ENCODE data around the gene GK. TPM values are rescaled to one million over a fixed set of nuclear protein-coding genes. Genes with fewer than 3 reads are reported as not detected.
A peak's percentile ranks its signal among the peaks of the same experiment; 100 is the strongest.

Gene GK
- total RNA-seq, 1 donor from 2014 or later, result 46.3 TPM

- Histone ChIP-seq H3K9me3 (no peaks in the 10 kb centered on the region), H3K4me1 (no peaks in the 10 kb centered on the region), H3K36me3 (peaks cover 7% of the 10 kb centered on the region), H3K27ac (no peak overlapping the region), H3K27me3 (ENCODE audit: low read depth) (no peaks in the 10 kb centered on the region), H3K4me3 (no peak overlapping the region)
- TF ChIP-seq, protein P1, sequence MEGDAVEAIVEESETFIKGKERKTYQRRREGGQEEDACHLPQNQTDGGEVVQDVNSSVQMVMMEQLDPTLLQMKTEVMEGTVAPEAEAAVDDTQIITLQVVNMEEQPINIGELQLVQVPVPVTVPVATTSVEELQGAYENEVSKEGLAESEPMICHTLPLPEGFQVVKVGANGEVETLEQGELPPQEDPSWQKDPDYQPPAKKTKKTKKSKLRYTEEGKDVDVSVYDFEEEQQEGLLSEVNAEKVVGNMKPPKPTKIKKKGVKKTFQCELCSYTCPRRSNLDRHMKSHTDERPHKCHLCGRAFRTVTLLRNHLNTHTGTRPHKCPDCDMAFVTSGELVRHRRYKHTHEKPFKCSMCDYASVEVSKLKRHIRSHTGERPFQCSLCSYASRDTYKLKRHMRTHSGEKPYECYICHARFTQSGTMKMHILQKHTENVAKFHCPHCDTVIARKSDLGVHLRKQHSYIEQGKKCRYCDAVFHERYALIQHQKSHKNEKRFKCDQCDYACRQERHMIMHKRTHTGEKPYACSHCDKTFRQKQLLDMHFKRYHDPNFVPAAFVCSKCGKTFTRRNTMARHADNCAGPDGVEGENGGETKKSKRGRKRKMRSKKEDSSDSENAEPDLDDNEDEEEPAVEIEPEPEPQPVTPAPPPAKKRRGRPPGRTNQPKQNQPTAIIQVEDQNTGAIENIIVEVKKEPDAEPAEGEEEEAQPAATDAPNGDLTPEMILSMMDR (IDR thresholded peaks at IDR 0.05), result no peak
- DNase-seq (no peak), ATAC-seq (no peak)
- intact Hi-C loops (cut with DNase I), result no loop called here
Observed at GRCh38 chrX:30714138-30714537, 60.9 kb downstream of the GK start.

GRCh38 chrX:30715976-30716375, 62.8 kb downstream of the GK start:
- intact Hi-C loops (cut with DNase I), result no loop called here
- H3K36me3 ChIP-seq, result peaks cover 14% of the 10 kb centered on the region
- no peak for ATAC-seq
- no peak overlapping the region for H3K4me3 ChIP-seq
- H3K4me1 ChIP-seq, result no peaks in the 10 kb centered on the region
- DNase-seq, result no peak
- TF ChIP-seq, protein P1 (IDR thresholded peaks at IDR 0.05), result no peak
- H3K27me3 ChIP-seq (ENCODE audit: low read depth), result no peaks in the 10 kb centered on the region
- H3K27ac ChIP-seq, result no peak overlapping the region
- H3K9me3 ChIP-seq, result no peaks in the 10 kb centered on the region

DNA sequence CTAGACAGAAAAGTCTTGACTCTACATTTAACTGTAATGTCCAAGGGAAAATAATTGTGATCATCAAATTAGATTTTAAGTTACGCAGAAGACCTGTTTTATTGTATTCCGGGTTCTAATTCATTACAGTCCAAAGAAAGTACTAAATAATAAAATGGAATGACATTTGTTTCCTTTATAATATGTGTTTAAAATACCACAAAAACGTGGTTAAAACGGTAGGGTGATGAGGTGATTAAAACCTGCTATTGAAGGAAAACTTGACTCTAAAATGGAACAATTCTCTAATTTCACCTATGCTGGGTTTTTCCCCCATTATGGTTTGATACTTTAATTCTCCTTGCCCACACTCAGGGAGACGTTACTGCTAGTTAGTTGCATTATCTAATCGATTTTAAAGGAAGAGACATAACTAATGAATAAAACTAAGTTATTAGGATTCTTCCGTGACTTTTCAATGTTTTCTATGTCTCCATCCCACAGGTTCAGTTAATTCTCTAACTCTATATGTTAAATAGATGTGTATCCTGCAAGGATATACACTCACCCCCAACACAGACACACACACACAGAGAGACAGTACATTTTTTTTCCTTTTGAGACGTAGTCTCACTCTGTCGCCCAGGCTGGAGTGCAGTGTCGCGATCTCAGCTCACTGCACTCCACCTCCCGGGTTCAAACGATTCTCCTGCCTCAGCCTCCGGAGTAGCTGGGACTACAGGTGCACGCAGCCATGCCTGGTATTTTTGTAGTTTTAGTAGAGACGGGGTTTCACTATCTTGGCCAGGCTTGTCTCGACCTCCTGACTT, 80.8 kb downstream of the GK start:
- Histone ChIP-seq H3K27me3 (ENCODE audit: low read depth) (no peaks in the 10 kb centered on the region), H3K4me3 (no peak overlapping the region), H3K4me1 (no peaks in the 10 kb centered on the region), H3K27ac (no peak overlapping the region), H3K9me3 (no peaks in the 10 kb centered on the region), H3K36me3 (no peaks in the 10 kb centered on the region)
- intact Hi-C loops (cut with DNase I), result no loop called here
- TF ChIP-seq, protein P1 (IDR thresholded peaks at IDR 0.05), result no peak
- DNase-seq (no peak), ATAC-seq (no peak)

DNA sequence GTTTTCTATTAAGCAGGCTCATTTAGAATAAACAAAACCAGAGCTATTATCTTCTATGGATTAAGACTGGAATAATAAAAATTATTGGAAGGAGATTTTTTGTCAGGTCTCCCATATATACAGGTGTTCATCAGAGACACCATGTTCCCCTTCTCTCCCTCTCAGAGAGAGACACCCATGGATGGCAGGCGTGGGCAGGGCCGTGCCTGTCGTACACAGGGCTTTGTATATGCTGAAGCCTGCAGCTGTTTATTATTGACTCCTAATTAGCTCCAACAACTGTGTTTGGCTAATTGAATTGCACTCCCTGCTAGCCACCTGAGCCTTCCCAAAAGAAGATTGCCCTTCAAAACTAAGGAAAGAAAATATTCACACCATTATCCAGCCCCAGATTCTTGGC, 81.6 kb downstream of the GK start:
- Histone ChIP-seq H3K36me3 (no peaks in the 10 kb centered on the region), H3K27ac (no peak overlapping the region), H3K4me1 (no peaks in the 10 kb centered on the region), H3K27me3 (ENCODE audit: low read depth) (no peaks in the 10 kb centered on the region), H3K4me3 (no peak overlapping the region), H3K9me3 (no peaks in the 10 kb centered on the region)
- no peak for DNase-seq
- TF ChIP-seq, protein P1 (IDR thresholded peaks at IDR 0.05), result no peak
- ATAC-seq, result no peak
- intact Hi-C loops (cut with DNase I), result no loop called here

- DNase-seq, result peak; percentile 52
Observed at GRCh38 chrX:30735839-30736238, 82.6 kb downstream of the GK start.

More at GRCh38 chrX:30735839-30736238, 82.6 kb downstream of the GK start:
- H3K36me3 ChIP-seq, result no peaks in the 10 kb centered on the region
- H3K9me3 ChIP-seq, result no peaks in the 10 kb centered on the region
- H3K4me1 ChIP-seq, result no peaks in the 10 kb centered on the region
- intact Hi-C loops (cut with DNase I), result no loop called here
- no peak overlapping the region for H3K4me3 ChIP-seq
- TF ChIP-seq, protein P1 (IDR thresholded peaks at IDR 0.05), result peak; percentile 52
- H3K27ac ChIP-seq, result no peak overlapping the region
- ATAC-seq, result peak in 1 of 2 donors; percentile 73
- no peaks in the 10 kb centered on the region for H3K27me3 ChIP-seq (ENCODE audit: low read depth)
